HG03159 (cell line): Measurements from ENCODE around the gene RETREG1.

Source experiments
- ATAC-seq: cut with Tn5 transposase; IDR thresholded peaks from one replicate; pipeline ENCODE4 v1.9.1; 2021; ENCODE audit warnings: mild to moderate bottlenecking, moderate library complexity; ENCODE audit not compliant: unreplicated experiment

The RETREG1 gene

DNA sequence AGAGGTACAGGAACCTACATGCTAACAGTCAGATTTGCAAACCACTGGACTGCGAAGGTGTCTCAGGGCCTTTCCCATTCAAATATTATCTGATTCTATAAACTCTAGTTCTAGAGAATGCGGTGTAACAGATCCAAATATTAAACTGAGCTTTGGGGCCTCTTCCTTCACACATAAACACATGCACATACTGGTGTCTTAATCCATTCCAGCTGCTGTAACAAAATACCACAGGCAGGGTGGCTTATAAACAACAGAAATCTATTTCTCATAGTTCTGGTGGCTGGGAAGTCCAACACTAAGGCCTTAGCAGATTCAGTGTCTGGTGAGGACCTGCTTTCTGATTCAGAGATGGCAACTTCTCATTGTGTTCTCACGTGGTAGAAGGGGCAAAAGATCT, 30.2 kb downstream of the RETREG1 start:
- no peak for ATAC-seq

DNA sequence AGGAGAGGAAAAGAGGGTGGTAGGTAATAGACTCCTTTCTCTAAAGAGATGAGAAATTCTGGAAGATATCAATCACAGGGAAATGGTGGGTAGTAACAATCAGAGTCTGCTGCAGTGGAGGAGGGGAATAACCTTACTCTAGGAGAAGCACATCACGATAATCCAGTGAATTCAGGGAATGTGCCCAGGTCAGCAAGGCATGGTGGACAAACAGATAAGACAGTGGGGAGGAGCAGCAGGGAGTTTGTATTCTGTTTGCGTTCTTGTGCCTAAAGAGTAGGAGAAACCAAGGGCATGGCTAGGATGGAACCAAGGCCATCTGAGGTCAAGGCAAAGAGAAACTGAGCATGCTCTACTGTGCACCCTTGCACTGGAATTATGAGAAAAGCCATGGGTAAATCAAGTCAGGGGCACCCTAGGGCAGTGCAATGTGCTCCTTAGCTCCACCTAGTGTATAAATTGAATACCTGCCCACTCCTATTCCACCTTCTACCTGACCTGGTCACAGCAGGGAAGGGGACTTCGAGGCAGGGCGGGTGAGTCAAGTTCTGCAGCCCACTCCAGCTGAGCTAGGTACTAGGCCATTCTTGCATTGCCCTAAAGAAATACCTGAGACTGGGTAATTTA, 31.6 kb downstream of the RETREG1 start:
- peak; percentile 61 for ATAC-seq

DNA sequence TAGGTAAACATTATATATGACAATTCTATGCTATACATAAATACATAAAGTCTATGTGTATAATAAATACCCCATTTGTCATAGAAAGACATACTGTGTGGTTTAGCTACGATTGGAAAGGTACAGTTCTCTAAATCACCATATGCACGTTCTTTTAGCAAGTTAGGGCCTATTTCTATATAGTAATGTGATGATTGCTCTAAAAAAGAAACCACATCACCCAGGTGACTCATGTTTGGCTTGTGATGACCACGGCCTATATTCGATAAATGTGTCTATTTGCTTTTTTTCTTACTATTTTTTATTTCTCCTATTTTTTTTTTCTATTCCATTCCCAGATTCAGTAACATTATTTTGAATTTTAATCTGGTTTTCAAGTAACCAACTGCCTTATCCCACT, 34.7 kb downstream of the RETREG1 start:
- ATAC-seq: no peak

DNA sequence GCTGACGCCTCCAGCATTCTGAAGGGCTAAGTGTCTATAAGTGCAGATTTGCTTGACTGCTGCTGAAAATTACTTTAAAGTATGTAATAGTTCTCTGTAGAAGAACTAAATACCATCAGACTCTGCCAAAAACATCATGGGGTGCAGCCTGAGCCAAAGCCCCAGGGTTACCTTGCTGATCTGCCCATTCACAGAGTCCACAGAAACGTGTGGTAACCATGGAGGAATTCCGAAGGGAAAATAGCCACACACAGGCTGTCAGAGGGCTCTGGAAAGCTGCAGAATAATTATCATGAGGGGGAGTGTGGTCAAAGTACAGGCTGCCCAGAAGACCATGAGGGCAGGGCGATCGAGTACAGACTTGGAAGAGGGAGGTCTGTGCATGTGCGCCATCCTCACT, 36.4 kb downstream of the RETREG1 start:
- no peak for ATAC-seq

DNA sequence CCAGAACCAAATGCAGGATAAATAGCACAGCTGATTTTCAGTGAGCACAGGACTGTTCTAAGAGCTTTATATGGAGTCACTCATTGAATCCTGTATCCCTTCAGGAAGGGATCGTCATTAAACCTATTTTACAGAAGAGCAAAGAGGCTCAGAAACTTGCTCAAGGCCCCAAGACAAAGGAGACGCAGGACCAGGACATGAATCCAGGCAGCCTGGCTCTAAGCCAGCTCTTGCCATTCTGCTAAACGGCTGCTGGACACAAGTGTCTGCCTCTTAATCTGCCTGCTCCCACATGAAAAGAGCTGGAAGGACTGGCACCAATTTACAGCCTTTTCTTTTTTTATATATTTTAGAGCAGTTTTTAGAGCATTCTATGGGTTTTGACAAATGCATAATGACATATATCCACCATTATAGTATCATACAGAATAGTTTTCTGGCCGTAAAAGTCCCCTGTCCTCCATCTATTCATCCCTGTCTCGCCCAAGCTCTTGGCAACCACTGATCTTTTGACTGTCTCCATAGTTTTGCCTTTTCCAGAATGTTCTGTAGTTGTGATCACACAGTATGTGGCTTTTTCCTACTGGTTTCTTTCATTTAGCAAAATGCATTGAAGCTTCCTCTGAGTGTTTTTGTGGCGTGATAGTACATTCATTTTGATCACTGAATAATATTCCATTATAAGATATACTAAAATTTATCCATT, 37.5 kb downstream of the RETREG1 start:
- ATAC-seq: no peak

DNA sequence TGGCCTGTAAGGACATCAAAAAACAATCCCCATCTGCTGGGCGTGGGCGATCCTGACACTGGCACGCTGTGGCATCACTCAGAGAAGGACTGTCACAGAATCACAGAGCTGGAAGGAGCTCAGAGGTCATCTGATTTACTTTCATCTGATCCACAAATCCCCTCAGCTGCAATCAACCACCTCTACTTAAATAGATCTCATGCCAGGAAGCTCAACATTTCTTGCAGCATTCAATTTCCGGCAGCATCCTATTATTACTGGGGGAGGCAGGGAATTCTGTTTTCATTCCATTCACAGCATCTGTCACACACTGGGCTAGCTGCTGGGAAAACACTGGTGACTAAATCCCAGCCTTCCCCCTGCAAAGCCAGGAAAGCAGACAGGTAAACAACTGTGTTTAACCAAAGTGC, 38.3 kb downstream of the RETREG1 start:
- no peak for ATAC-seq

DNA sequence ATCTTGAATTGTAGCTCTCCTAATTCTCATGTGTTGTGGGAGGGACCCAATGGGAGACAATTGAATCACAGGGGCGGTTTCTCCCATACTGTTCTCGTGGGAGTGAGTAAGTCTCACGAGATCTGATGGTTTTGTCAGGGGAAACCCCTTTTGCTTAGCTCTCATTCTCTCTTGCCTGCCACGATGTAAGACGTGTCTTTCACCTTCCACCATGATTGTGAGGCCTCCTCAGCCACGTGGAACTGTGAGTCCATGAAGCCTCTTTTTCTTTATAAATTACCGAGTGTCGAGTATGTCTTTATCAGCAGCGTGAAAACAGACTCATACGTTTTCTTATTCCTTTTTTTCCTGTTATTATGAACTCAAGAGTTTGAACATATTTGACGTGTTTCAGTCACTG, 39.1 kb downstream of the RETREG1 start:
- no peak for ATAC-seq

DNA sequence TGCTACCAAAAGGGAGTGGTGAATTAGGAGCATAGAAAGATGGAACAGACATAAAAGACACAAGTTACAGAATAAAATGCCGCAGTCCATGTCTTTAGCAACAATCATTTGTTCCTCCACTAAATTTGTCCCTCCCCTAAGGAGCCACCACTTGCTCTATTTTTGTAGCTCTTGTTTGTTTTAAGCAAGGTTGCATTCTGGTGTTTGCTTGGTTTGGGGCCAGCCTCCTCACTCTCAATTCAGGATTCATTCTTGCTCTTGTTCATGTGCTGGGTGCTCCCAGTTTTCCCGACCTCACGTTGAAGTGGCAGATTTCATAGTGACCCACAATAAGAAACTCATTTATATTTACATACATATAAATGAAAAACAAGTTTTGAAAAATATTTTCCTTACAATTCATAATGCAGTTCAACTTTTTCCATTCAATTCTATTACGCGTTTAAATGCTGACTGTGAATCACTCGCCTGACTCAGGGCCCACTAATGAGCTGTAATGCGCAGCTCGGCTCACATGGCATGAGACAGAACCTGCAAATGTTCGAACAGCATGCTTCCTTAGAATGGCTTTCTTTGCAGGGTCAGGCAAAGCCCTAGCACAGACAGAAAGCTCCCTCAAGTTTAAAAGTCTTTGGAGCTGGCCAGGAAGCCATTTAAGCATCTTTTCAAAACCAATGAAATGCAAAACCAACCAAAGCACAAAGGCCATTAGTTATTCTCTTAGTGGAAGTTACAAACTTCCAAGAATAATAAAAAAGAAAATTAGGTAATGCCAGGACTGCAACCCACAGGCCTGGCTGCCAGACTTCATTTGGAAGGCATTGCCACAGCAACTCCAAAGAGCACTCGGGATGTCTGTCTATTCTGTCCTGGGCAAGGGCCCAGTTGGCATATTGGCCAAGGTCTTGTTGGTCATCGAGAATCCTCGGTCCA, 41.7 kb downstream of the RETREG1 start:
- no peak for ATAC-seq

DNA sequence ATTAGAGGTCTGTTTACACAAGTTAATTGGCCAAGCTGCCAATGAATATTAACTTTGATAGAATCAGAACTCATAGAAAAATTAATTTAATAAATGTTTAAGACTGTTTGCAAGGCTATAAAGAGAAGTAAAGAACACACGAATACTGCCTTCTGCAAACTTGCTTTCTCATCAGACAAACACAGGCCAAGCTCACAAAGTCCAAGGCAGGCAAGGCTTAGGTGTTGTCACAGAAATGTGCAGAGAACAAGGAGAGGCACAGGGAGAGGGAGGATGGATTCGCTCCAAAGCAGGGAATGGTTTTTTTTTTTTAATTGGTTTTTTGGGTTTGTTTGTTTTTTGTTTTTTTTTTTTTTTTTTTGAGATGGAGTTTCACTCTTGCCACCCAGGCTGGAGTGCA, 43.4 kb downstream of the RETREG1 start:
- no peak for ATAC-seq

DNA sequence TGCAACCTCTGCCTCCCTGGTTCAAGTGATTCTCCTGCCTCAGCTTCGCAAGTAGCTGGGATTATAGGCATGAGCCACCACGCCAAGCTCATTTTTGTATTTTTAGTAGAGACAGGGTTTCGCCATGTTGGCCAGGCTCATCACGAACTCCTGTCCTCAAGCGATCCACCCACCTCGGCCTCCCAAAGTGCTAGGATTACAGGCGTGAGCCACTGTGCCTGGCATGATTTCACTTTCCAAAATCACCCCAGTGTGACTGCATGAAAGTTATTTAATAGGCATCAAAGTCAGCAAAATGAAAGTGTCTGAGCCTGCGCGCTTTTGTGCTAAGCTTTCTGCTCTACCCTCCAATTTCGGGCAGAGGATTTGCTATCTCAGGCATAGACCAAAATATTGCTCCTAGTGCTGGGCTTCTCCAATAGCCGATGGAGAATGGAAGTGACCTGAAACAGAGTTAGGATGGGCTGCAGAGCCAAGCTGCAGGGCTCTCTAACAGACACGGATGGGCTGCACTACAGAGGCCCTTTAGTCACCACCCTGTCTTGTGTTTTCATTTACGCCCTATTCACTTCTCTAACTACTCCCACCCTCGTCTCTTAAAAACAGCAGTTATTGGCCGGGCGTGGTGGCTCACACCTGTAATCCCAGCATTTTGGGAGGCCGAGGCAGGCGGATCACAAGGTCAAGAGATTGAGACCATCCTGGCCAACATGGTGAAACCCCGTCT, 44.3 kb downstream of the RETREG1 start:
- no peak for ATAC-seq

DNA sequence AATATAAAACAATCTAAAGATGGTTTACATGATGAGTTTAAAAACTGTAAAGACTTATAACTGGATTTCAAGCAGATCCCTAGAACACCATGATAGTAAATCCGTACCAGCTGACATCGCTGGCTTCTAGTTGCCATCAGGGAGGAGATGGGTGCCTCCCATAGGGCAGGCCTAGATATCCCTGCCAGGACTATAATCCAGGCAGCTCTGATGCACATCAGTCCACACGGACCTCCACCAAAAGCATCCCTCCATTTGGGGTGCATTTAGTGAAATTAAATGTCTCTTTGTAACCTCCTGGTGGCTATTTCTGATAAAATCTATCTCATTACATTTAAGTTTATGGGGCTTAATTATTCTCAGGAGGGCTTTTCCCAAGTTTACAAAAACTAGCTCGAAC, 45.8 kb downstream of the RETREG1 start:
- ATAC-seq: no peak

DNA sequence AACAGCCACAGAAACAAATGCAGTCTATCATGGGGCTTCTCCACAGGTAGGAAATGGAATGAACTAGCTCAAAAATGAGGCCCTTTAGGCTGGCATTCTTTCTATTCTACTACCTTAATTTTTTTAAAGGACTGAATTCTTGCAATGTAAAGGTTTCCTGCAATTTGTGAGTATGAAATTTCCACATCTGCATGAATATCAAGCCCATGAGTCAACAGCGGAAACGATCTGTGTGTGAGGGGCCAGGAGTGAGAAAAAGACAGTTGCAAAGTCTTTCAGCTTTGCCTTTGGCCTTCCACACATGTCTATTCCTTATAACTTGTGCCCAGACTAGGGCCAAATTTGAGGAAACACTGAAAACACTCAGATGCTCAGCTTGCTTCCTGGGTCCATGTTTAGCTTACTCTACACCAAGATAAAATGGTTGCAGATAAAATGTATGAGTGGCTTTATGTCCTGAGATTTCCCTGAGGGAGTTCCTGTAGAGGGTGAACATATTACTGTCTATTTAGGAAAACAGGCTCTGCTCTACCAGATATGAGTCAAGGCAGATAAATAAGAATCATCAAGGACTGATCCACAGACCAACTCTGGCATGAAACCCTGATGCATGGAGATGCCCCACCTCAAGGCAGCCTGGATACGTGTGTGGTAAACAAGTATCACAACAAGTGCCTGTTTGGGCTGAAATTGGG, 46.5 kb downstream of the RETREG1 start:
- no peak for ATAC-seq

DNA sequence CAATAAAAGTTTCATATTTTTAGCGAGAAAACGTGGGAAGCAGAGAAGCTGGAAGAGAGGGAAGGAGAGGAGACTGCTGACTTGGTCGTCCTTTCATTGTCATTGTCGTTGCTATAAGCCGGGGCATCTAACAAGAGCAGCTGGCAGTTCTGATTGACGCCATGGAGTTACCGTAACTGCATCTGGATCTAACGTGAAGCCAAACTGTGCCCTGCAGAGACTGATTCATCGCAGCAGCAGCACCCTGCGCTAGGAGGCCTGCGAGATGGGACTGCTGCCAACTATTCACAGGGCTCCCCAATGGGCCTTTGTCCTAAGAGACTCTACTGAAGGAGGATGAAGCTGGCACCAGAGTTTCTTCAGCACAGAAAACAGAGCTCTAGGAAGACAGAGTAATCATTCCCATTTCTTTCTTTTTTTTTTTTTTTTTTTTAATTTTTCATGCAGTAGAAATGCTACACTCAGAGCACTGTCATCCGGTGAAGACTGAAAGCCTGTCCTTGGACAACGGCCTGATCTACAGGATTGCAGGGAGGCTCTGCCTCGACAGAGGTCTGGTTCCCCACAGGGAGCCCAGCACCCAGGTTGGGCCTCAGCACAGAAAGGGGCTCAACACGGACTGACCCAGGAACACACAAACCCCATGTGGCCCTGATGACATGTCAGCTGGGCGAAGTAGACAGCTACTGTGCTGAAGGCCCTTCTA, 47.8 kb downstream of the RETREG1 start:
- no peak for ATAC-seq

DNA sequence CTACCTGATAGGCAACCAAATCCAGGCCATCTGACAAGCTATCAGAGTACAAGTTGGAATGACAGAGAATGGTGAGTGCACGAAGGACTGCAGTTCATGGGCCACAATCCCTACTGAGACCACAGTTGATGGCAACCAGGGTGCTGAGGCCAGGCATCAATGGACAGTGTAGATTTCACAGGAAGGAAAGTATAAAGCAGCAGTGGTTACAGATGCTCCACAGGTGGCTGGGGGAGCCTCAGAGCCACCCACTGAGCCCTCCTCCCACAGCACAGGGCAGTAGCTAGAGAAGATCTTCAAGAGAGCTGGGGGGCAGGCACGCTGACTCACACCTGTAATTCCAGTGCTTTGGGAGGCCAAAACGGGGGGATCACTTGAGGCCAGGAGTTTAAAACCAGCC, 49.4 kb downstream of the RETREG1 start:
- no peak for ATAC-seq

DNA sequence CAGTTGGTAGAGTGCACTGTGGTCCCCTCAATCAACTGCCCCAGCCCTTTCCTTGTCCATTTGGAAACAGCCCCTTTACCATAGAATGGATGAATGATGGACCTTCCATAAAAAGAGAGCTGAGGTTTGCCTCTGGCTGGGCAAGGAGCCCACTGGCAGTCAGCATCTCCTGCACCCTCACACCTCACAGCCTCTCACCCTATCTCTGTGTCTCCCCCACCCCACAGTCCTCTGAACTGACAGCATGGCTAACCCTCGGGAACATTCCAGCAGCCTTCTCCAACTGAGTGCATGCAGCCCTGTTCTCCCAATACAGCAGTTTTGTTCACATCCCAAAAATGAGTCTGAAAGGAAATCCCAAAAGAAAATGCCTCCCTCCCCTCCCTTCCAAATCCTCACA, 51.7 kb downstream of the RETREG1 start:
- no peak for ATAC-seq

DNA sequence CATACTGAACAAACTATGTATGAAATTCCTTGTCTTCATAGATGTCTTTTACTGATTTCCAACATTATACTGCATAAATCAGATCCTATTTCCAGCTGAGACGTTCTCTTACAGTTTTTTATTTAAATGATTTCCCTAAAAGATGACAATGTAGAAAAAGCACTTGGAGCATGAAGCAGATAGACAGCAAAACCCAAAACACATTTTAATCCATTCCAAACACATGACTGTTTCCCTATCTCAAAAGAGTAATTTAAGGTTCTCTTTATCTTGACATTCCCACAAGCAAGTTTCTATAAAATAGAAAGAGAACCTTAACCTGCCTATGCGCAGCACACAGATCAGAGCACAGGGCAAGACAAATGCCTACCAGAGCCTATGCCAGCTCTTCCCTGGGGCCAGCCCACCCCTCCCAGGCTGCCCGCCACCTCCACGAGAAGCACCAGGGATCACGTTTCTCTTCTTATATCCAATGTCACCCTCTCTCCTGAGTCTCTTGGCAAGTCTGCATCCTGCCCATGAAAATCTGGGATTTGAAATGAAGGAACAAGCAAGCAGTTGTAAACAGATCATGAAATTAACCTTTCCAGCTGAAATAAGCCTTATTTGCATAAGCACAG, 52.4 kb downstream of the RETREG1 start:
- no peak for ATAC-seq

DNA sequence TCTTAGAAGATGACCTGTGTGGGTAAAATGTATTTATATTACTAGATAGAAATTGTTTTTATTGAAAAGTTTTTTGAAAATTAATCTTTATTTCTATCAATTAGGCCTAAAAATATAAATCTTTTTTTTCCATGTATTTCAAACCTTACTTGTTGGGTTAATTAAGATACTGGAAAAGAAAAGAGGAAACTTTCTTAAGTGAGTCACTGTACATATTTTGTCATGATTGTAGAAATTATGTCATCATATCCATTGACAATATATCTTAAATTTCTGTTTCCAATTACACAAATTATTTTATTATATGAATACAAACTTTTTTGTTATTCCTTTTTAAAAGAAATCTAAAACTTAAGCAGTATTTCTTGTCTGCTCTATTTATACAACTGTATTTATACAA, 53.1 kb downstream of the RETREG1 start:
- no peak for ATAC-seq

DNA sequence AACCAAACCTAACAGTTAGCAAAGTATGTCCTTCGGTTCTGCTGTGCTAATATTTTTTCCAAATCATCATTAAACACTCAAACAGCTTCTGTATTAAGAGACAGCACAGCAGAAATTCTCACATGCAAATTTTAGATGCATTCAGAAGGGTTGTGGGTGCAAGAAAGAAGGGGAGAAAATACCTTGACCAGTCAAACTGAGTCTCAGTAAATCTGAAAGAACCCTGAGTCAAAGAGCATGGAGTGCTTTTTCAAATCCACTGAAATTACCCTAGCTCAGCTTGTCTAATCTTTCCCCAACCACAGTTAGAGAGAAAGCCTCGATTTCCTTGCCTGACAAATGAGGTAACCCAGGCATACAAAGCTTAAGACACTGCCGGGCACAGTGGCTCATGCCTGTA, 55.1 kb downstream of the RETREG1 start:
- no peak for ATAC-seq

DNA sequence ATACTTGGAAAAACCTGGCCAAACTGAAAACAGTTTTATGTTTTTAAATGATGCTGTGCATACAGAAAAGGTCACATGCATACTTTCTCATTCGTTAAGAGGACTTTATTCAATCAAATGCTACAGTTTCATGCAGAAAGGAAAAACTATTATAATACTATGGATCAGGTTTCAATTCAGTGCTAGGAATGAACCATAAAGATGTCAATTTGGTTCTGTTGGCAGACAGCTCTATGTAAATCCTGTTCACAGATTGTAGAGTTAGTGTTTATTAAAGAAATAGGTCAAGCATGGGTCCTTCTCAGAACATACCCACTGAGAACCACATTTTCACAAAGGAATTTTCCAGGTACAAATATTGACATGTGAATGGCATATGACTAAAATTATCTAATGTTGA, 57.1 kb downstream of the RETREG1 start:
- ATAC-seq: no peak
